HS-5 (cell line): ENCODE results near the gene HBG1.
"Not testable (repeated sequence)": the region's sequence is repeated elsewhere in the genome, so short reads cannot be mapped to it uniquely, and the experiment has no call there.

Experiments
- DNase-seq: peaks from one replicate; pipeline ENCODE4 v3.0.0-alpha.2; 2012; ENCODE audit warnings: low read depth

Gene HBG1

DNA sequence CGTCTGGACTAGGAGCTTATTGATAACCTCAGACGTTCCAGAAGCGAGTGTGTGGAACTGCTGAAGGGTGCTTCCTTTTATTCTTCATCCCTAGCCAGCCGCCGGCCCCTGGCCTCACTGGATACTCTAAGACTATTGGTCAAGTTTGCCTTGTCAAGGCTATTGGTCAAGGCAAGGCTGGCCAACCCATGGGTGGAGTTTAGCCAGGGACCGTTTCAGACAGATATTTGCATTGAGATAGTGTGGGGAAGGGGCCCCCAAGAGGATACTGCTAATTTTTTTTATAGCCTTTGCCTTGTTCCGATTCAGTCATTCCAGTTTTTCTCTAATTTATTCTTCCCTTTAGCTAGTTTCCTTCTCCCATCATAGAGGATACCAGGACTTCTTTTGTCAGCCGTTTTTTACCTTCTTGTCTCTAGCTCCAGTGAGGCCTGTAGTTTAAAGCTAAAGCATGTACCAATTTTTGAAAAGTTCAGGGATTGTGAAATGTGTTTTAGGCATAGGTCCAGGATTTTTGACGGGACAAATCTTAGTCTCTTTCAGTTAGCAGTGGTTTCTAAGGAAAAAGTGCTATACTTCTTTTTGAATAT is at the start of gene HBG1:
Gene HBG1 (minus strand): TSS at position 51 of the 590 bp plus-strand sequence. CDS start 53 bp downstream, outside the sequence.
- not testable (repeated sequence) for DNase-seq

GRCh38 chr11:5298451-5298850 is 48.8 kb upstream of the HBG1 start:
- DNase-seq = no peak

GRCh38 chr11:5297721-5298323 is 48.2 kb upstream of the HBG1 start:
- no peak for DNase-seq

DNA sequence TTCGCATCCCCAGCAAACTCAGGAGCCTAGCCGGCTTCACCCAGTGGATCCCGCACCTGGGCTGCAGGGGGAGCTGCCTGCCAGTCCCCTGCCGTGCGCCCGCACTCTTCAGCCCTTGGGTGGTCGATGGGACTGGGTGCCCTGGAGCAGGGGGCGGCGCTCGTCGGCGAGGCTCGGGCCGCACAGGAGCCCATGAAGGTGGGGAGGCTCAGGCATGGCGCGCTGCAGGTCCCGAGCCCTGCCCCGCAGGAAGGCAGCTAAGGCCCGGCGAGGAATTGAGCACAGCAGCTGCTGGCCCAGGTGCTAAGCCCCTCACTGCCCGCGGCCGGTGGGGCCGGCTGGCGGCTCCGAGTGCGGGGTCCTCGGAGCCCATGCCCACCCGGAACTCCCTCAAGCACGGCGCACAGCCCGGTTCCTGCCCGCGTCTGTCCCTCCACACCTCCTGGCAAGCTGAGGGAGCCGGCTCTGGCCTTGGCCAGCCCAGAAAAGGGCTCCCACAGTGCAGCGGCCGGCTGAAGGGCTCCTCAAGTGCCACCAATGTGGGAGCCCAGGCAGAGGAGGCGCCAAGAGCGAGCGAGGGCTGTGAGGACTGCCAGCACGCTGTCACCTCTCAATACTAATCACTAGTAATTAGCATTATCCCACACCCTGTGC is 44.8 kb upstream of the HBG1 start:
- not testable (repeated sequence) for DNase-seq

GRCh38 chr11:5293028-5293427 is 43.4 kb upstream of the HBG1 start:
- no peak for DNase-seq

DNA sequence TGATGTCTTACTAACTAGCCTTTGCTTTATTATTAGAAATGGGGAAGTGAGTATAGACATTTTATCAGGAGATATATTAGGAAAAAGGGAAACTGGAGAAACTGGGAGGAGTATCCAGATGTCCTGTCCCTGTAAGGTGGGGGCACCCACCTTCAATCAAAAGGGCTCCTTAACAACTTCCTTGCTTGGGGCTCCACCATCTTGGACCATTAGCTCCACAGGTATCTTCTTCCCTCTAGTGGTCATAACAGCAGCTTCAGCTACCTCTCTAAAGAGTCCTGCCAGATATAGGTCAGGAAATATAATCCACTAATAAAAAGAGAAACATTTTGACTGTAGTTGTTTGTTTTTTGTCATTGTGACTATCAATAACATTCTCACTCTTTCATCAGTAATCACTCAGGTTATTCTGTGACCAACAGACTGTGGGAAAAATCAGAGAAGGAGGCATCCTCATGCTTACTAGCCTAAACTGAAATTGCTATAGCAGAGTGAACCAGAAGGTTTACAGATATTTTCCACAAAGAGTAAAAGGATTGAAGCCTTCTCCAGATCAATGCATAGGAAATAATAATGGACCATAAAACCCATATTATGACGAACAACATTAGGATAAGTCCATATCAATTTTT is 41.7 kb upstream of the HBG1 start:
- no peak for DNase-seq

- no peak for DNase-seq
Measured at GRCh38 chr11:5290106-5290505, 40.4 kb upstream of the HBG1 start.

- DNase-seq = peak; percentile 54
Measured at GRCh38 chr11:5289696-5290095, 40.0 kb upstream of the HBG1 start.

DNA sequence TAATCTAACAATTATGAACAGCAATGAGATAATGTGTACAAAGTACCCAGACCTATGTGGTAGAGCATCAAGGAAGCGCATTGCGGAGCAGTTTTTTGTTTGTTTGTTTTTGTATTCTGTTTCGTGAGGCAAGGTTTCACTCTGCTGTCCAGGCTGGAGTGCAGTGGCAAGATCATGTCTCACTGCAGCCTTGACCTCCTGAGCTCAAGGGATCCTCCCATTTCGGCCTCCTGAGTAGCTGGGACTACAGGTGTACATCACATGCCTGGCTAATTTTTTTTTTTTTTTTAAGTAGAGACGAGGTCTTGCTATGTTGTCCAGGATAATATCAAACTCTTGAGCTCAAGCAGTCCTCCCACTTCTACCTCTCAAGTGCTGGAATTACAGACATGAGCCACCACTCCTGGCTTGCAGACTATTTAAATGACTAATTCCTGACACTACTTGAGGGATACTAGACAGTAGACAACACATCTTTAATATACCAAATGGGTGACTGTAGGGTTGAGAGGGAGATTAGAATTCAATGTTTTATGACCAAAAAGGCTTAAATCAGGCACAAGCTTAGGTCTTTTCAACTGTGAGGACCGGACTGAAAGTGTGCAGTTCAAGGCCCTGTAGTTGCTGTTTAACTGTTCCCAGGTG is 39.4 kb upstream of the HBG1 start:
- no peak for DNase-seq

DNA sequence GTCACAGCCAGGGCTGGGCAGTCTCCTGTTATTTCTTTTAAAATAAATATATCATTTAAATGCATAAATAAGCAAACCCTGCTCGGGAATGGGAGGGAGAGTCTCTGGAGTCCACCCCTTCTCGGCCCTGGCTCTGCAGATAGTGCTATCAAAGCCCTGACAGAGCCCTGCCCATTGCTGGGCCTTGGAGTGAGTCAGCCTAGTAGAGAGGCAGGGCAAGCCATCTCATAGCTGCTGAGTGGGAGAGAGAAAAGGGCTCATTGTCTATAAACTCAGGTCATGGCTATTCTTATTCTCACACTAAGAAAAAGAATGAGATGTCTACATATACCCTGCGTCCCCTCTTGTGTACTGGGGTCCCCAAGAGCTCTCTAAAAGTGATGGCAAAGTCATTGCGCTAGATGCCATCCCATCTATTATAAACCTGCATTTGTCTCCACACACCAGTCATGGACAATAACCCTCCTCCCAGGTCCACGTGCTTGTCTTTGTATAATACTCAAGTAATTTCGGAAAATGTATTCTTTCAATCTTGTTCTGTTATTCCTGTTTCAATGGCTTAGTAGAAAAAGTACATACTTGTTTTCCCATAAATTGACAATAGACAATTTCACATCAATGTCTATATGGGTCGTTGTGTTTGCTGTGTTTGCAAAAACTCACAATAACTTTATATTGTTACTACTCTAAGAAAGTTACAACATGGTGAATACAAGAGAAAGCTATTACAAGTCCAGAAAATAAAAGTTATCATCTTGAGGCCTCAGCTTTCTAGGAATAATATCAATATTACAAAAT is 38.6 kb upstream of the HBG1 start:
- no peak for DNase-seq

- no peak for DNase-seq
Measured at GRCh38 chr11:5286901-5287300, 37.2 kb upstream of the HBG1 start.

- DNase-seq = no peak
Measured at GRCh38 chr11:5286351-5286750, 36.7 kb upstream of the HBG1 start.

DNA sequence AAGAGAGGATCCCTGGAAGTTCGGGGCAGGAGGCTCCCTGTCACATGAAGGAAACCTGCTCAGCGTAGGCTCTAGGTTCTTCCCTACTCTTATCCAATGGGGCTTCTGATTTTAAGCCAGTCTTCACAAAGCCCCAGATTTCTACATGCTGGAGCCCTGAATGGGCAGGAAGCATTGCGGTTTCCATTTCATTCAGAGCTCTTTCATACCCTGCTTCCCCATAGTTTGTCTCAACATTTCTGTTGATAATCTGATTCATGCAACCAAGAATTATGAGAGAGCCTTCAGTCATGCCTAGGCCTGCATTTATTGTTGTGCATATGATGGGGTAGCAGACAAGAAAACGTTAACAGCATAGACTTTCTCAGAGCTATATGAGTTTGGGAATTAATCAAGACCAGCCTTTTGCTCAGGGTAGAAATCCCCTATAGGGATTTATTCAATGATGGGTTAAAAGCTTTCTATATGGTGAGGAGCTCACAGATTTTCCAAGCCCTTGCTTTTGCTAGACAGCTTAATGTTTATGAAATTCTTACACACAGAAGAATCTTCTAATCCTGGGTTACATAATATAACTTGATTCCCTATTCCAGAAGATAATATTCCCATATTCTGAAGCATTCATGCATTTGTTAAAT is 36.2 kb upstream of the HBG1 start:
- DNase-seq = no peak

GRCh38 chr11:5284637-5285036 is 35.0 kb upstream of the HBG1 start:
- DNase-seq = no peak

DNA sequence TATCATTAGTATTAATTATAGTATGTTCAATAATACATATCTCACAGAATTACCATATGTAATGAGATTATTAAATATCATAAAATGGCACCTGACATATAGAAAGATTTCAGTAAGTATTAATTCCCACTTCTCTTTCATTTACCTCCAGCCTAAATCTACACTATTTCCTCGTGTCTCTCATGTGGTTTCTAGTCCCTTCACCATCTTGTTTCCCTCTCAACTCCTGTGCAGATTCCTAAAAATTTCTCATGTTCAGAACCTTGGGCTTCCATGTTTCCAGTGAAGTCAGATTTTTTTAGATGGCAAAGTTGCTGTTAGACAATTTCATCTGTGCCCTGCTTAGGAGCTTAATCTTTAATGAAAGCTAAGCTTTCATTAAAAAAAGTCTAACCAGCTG is 34.2 kb upstream of the HBG1 start:
- DNase-seq = no peak

DNA sequence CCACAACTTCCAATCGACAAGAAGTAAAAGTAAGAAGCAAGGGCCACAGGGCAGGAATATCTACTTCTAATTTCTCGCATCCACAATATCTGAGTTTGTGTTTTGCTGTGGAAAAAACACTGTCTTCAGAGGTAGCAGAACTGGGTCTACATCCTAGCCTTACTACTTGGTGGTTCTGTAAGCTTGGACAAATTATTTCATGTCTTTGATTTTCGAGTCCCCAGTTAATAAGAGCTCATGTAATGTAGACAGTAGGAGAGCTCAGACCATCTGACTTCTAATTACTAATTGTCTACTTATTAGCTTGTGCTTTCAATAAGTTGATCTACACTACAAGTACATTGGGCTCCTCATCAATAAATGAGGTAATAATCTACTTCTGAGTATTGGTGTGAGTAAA is 33.4 kb upstream of the HBG1 start:
- DNase-seq = no peak

DNA sequence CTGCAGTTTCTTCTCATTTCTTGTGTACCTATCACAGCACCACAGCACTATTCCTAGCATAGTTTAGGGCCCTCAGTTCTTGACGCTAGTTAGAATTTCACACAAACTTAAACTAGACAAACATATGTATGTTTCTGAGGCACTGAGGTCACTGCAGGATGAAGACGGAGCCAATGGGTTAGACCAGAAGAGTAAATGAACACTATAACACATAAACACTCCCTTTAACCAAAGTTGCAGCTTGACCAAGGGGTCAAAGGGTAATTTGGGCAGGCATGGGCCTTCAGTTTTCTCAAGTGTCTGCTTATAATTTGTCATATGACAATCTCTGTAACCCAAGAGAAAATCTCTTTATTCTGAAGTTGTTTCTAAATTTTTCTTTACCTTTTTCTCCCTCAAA is 33.0 kb upstream of the HBG1 start:
- DNase-seq = no peak

DNA sequence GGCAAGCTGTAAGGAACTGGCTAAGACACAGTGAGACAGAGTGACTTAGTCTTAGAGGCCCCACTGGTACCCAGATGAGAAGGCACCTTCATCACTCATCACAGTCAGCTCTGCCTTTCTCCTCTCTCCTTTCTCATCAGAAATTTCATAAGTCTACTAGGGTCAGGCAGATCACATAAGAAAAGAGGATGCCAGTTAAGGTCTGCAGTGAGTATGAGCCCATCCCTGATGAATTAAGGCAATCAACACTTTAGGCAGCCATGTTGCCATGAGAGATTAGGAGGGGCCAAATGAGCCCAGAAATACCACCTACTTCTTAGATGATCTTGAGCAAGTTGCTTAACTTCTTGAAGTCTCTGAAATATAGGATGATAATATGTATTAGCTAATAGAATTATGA is 31.9 kb upstream of the HBG1 start:
- no peak for DNase-seq

GRCh38 chr11:5280582-5281102 is 31.0 kb upstream of the HBG1 start:
- peak; percentile 100 for DNase-seq

DNA sequence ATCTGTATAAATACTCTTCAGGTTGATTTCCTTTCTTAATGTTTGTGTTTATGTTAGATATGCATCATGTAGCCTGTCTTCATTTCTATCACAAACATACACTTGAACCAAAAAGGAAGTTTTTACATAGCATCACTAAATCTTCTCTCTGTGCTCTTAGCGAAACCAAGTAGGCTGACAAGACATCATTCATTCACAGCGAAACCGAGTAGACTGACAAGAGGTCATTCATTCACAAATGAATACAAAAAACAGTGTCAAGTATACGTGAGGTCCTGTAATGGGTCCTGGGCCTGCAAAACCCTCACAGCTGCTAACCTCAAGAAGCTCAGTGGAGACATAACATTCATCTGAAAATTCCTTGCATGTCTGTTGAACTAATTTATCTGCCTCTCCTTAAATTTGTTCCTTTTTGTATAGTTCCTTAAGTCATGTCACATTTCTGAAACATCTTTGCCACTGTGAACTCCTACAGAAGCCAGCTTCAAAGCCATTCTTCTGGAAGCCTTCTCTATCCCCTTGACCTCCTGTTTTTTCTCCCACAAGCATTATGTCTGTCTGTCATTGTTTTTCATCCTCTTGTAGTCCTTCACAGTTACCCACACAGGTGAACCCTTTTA is 29.9 kb upstream of the HBG1 start:
- DNase-seq = no peak
